OCI-LY7 (cell line): ENCODE data around the gene PTPMT1. TPM values are rescaled to one million over a fixed set of nuclear protein-coding genes. Genes with fewer than 3 reads are reported as not detected.

Source experiments
- BruUV-seq: library from RNA; stranded (reverse); fragments of 400-500 nt; replicated peaks from 2 replicates; lab custom pipeline; 2021; lab: Mats Ljungman, UMichigan
- CTCF ChIA-PET: fragments of 300-600 bp; sonication (Branson Sonifier 250); formaldehyde crosslinking; loops from one replicate; lab custom pipeline; 2022; ENCODE audit warnings: antibody characterized with exemption; ENCODE audit not compliant: unreplicated experiment; lab: Charles Lee
- POLR2A ChIA-PET: fragments of 300-600 bp; sonication (Branson Sonifier 250); formaldehyde crosslinking; loops from one replicate; lab custom pipeline; 2022; ENCODE audit warnings: antibody characterized with exemption; lab: Charles Lee
- DNase-seq: peaks from one replicate; pipeline ENCODE4 v3.0.0-alpha.2; 2015; ENCODE audit warnings: low spot score
- H2AFZ ChIP-seq: fragments of 200-600 bp; sonication (generic), shearing (Covaris generic); 2 replicates; pipeline ENCODE4 v1.6.1; 2014; ENCODE audit warnings: mild to moderate bottlenecking, antibody characterized with exemption, low read length, moderate library complexity
- H3K27ac ChIP-seq: fragments of 200-600 bp; sonication (generic); 2 replicates; pipeline ENCODE4 v1.5.1; 2014; ENCODE audit warnings: mixed run types, low read depth, mild to moderate bottlenecking, moderate library complexity, low read length, inconsistent platforms; ENCODE audit not compliant: poor library complexity, severe bottlenecking
- H3K36me3 ChIP-seq: fragments of 200-600 bp; sonication (generic); 2 replicates; pipeline ENCODE4 v1.6.1; 2014; ENCODE audit warnings: mild to moderate bottlenecking, antibody characterized with exemption, low read length, moderate library complexity, mixed read lengths; ENCODE audit not compliant: insufficient read depth
- H3K4me1 ChIP-seq: fragments of 200-600 bp; sonication (generic); 2 replicates; pipeline ENCODE4 v1.5.1; 2014; ENCODE audit warnings: mild to moderate bottlenecking, low read length; ENCODE audit not compliant: insufficient read depth, poor library complexity, severe bottlenecking
- H3K4me2 ChIP-seq: fragments of 200-600 bp; sonication (generic); 2 replicates; pipeline ENCODE4 v1.6.1; 2014; ENCODE audit warnings: mild to moderate bottlenecking, low read length
- H3K4me3 ChIP-seq: fragments of 200-600 bp; sonication (generic); 2 replicates; pipeline ENCODE4 v1.5.1; 2014; ENCODE audit warnings: mild to moderate bottlenecking, low read depth, low read length; ENCODE audit not compliant: poor library complexity, severe bottlenecking
- H3K79me2 ChIP-seq: fragments of 200-600 bp; sonication (generic); 2 replicates; pipeline ENCODE4 v1.6.1; 2016; ENCODE audit warnings: low read depth, mild to moderate bottlenecking, low read length, moderate library complexity, mixed read lengths; ENCODE audit not compliant: insufficient read depth
- H3K9me2 ChIP-seq: fragments of 200-600 bp; sonication (generic); 2 replicates; pipeline ENCODE4 v1.6.1; 2016; ENCODE audit warnings: mild to moderate bottlenecking, low read length, mixed read lengths; ENCODE audit not compliant: insufficient read depth
- H3K9me3 ChIP-seq: fragments of 200-600 bp; sonication (generic); 2 replicates; pipeline ENCODE4 v1.6.1; 2014; ENCODE audit warnings: mild to moderate bottlenecking, mixed run types, low read length, mixed read lengths
- H4K20me1 ChIP-seq: fragments of 200-600 bp; sonication (generic); 2 replicates; pipeline ENCODE4 v1.6.1; 2014; ENCODE audit warnings: mild to moderate bottlenecking, antibody characterized with exemption, low read length, moderate library complexity, mixed read lengths; ENCODE audit not compliant: insufficient read depth
- EZH2phosphoT487 ChIP-seq: fragments of 200-600 bp; sonication (generic); IDR thresholded peaks from 2 replicates; pipeline ENCODE4 v1.6.1; 2018; ENCODE audit warnings: low read depth, borderline replicate concordance, mild to moderate bottlenecking, mixed run types, antibody characterized with exemption, low read length, moderate library complexity, mixed read lengths
- intact Hi-C: fragments of 100-400 bp; cut with micrococcal nuclease; formaldehyde crosslinking; loops from one replicate; pipeline ENCODE4 v1.10.0; 2022; ENCODE audit not compliant: unreplicated experiment
- total RNA-seq, 2 experiments: library from RNA; depleted of rRNA in 1 of 2; stranded (reverse); fragments of >200 nt in 1 of 2; shearing (Covaris generic) in 1 of 2; gene quantifications; 2 replicates each; pipeline ENCODE4 v1.2.3, GENCODE V29; 2014 to 2022
- TF ChIP-seq, protein P1 (sequence below): fragments of 200-600 bp; sonication (generic); conservative IDR thresholded peaks from 2 replicates; pipeline ENCODE4 v1.5.1; 2014; ENCODE audit warnings: mild to moderate bottlenecking, antibody characterized with exemption, low read length, moderate library complexity, mixed read lengths

The PTPMT1 gene
- total RNA-seq, 2 experiments from 2014 or later, result 27.6 to 52.6 TPM

DNA sequence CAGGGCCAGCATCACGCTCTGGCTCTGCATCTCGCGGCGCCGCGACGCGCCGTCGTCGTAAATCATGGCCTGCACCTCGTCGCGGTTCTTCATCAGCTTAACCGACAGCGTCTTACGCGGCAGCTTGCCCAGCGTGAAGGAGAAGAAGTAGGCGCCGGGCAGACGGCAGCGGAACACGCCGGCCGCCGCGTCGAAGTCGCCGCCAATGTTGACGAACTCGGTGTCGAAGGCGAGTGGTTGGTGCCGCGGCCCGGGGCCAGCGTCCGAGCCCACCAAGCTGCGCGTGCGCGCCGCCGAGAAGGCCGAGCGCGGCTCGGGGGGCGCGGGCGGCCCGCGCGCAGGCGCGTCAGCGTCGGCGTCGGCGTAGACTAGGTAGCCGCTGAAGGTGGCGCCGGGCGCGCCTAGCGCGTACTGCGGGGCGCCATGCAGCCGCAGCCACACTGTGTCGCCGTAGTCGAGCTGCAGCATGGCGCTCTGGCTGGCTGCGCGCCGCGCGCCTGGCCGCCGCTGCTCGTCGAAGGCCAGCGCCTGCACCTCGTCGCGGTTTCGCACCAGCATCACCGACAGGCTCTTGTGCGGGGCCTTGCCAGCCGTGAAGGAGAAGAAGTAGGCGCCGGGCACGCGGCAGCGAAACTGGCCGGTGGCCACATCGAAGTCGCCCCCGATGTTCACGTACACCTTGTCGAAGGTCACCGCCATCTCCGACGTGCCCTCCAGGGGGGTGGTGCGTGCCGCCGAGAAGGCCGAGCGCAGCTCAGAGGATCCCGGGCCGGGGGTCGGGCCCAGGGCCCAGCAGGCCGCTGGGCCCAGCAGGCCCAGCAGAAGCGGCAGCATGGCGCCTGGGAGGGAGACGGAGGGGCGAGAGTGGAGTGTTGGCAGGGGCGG, 24.8 kb downstream of the PTPMT1 start:
- no peak overlapping the region for H3K4me3 ChIP-seq

DNA sequence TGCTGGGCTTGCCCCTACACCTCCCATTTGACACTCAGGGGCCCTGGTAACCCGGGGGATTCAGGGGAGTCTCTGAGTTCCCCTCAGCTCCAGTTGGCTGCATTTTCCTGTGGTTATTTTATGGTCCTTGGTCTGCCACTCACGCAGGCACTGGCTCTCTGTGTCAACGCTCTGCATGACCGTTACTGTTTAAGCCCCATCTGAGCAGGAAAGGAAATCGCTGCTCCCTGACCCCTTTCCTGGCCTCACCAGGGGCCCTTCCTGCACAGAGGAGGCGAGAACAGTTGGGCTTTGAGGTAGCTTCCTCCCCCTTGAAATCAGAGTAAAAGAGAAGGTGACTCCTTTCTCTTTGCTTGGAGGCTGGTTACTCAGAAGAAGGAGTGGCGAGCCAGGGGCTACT, 26.4 kb downstream of the PTPMT1 start:
- ChIA-PET POLR2A (interaction anchor here (1.0 to 1.3 kb wide), 3 partner anchors 9 to 37 kb away, joined by 3 to 13 read pairs (median 4); partner anchors contain the start of genes KBTBD4 and NDUFS3), CTCF (no interaction called here)
- no TSS peak for BruUV-seq

More for the DNA sequence above, 24.8 kb downstream of the PTPMT1 start:
- Histone ChIP-seq H2AFZ (no peak overlapping the region), H3K27ac (no peak overlapping the region), H3K36me3 (peaks cover 12% of the 10 kb centered on the region), H3K4me2 (no peak overlapping the region), H3K4me1 (peaks cover 6% of the 10 kb centered on the region), H3K79me2 (no peaks in the 10 kb centered on the region), H4K20me1 (no peaks in the 10 kb centered on the region), H3K9me3 (no peaks in the 10 kb centered on the region), H3K9me2 (no peaks in the 10 kb centered on the region)
- BruUV-seq, result no TSS peak
- TF ChIP-seq, protein P1, sequence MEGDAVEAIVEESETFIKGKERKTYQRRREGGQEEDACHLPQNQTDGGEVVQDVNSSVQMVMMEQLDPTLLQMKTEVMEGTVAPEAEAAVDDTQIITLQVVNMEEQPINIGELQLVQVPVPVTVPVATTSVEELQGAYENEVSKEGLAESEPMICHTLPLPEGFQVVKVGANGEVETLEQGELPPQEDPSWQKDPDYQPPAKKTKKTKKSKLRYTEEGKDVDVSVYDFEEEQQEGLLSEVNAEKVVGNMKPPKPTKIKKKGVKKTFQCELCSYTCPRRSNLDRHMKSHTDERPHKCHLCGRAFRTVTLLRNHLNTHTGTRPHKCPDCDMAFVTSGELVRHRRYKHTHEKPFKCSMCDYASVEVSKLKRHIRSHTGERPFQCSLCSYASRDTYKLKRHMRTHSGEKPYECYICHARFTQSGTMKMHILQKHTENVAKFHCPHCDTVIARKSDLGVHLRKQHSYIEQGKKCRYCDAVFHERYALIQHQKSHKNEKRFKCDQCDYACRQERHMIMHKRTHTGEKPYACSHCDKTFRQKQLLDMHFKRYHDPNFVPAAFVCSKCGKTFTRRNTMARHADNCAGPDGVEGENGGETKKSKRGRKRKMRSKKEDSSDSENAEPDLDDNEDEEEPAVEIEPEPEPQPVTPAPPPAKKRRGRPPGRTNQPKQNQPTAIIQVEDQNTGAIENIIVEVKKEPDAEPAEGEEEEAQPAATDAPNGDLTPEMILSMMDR, result no peak
- no peak for TF ChIP-seq EZH2phosphoT487
- CTCF ChIA-PET, result no interaction called here
- POLR2A ChIA-PET, result no interaction called here
- intact Hi-C loops, result no loop called here
- no peak for DNase-seq

More for the DNA sequence above, 26.4 kb downstream of the PTPMT1 start:
- TF ChIP-seq, protein P1, result no peak
- no peak for TF ChIP-seq EZH2phosphoT487
- no peak overlapping the region for H3K4me3 ChIP-seq
- no peak overlapping the region for H3K4me2 ChIP-seq
- no peak overlapping the region for H3K27ac ChIP-seq
- no peak overlapping the region for H2AFZ ChIP-seq
- H3K4me1 ChIP-seq, result peaks cover 6% of the 10 kb centered on the region
- H3K79me2 ChIP-seq, result no peaks in the 10 kb centered on the region
- H4K20me1 ChIP-seq, result no peaks in the 10 kb centered on the region
- no peak for DNase-seq
- H3K9me3 ChIP-seq, result no peaks in the 10 kb centered on the region
- H3K36me3 ChIP-seq, result no peaks in the 10 kb centered on the region
- no peaks in the 10 kb centered on the region for H3K9me2 ChIP-seq
- intact Hi-C loops, result no loop called here
